D341Med (cell line): ENCODE data around the gene BAG2.

ENCODE experiments used
- DNase-seq: peaks from one replicate; pipeline ENCODE4 v3.0.0; 2012; ENCODE audit warnings: low spot score

Gene BAG2

DNA sequence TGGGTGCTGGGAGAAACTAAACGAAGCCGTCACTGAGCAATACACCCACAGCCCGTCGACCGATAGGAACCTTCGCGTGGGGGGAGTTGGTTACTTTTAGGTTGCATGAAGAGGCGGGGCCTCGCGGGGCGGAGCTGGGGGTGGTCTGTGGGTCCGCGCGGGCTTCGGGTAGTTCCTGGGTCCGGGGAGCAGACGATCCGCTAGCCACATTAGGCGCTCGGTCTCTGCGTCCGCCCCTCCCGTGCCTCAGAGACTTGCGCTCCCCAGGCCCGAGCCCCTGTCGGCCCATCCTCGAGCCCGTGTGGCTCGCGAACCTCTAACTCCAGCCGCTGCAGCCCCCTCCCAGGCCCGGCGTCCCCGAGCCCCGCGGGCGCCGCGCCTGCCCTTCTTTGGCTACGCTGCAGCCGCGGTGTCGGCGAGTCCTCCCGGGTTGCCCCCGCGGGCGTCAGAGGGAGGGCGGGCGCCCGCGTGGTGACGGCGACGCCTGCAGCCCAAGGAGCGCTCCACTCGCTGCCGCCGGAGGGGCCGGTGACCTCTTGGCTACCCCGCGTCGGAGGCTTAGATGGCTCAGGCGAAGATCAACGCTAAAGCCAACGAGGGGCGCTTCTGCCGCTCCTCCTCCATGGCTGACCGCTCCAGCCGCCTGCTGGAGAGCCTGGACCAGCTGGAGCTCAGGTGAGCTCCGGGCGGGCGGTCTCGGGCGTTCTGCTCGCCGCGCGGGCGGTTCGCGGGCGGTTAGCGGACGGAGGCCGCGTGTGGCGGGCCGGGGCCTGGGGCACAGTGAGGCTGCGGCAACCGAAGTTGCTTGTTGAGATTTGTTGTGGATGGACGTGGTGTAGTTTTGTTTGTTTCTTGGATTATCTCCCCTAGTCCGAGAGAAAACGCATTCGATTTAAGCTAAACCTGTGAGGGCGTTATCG lies at the start of gene BAG2:
Gene BAG2, plus strand, starts transcription at position 191 of the 920 bp plus-strand sequence. Its CDS starts 372 bp downstream, at position 563.
- peak; percentile 89 for DNase-seq

DNA sequence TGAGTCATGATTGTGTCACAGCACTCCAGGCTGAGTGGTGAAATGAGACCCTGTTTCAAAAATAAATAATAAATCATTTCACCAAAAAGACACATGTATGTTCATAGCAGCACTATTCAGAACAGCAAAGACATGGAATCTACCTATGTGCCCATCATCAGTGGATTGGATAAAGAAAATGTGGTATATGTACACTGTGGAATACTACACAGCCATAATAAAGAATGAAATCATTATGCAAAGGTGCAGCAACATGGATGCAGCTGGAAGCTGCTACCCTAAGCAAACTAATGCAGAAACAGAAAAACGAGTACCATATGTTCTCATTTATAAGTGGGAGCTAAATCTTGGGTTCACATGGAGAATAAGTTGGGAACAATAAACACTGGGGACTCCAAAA lies 49.0 kb upstream of the BAG2 start:
- no peak for DNase-seq

DNA sequence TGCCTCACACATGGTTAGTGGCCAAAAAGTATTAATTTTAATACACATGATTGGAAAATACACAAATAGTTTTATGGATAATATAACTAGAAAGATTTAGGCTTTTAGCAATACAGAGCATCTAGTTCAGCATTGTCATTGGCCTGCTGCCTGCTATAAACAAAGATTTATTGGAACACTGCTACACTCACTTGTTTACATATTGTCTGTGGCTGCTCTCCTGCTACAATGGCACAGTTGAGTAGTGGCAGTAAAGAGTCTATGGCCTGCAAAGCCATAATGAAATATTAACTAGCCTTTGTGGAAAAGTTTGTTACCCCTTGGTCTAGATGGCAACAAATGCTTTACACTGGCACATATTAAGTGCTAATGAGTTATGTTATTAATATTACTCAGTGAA lies 44.4 kb upstream of the BAG2 start:
- no peak for DNase-seq

DNA sequence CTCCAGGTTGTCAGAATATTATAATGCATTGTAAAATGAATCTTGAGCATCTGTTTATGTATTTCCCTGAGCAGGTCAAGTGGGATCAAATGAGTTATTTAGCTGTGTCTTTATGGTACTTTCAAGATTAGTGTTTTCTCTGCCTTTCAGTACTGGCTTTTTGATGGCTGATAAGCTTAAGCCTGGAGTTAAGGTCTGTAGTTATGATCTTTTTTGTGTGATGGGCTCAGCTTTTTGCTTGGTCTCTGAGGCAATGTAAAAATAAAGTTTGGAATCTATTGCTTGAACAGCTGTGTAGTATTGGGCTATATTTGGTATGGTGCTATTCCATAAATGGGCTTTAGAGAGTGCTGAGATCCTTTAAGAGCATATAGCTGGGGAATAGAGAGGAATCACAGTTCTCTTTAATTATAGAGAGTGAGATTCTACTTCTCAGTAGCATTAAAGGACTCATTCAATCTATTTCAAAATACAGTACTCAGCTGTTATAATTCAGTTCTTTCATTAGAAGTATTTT lies 41.4 kb upstream of the BAG2 start:
- no peak for DNase-seq

DNA sequence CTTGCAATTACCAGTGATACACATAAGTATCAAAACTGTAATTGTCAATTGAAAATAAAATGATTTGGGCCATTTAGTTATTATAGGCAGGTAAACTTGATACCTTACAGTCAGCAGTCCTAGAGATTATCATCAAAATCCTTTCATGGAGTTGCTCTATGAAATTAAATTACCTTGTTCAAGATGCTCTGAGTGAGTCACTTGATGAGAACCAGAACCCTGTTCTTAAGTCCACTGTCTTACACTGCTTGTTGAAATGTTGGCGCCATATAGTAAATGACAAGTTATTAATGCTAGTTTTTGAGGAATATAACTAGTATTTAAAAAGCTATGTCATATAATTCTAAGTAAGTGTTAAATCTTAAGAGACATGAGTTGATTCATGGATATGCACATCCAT lies 37.2 kb upstream of the BAG2 start:
- DNase-seq = no peak

DNA sequence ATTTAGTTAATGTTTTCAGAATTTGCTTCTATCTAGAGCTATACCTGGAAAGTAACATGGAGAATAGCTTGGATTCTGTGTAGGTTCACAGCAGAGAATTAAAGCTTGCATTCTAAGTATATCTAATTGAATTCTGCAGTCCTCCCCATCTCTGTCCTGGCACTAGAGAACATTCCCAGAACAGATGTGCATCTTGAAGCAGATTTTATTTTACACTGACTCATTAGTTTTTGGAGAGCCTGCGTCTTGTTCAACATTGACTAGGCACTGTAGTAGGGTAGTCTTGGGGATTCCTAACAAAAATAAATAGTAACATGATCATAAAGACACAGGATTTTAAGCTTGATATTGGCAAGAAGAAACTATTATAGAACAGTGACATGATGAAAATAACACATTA lies 36.2 kb upstream of the BAG2 start:
- DNase-seq = no peak

DNA sequence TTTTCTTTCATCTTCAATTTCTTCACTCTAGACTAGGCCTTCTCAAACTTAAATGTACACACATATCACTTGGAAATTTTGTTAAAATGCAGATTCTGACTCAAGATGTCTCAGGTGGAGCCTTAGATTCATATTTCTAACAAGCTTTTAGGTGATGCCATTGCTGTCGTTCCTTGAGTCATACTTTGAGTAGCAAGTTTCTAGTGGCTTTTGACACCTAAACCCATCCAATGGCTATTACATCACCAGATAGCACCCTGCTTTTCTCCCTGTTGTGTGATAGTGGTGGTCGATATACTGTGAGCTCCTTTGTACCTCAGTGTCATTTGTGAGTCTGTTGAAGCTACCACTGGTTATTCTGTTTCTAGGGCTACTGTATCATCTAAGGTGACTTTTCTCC lies 34.8 kb upstream of the BAG2 start:
- DNase-seq = no peak

DNA sequence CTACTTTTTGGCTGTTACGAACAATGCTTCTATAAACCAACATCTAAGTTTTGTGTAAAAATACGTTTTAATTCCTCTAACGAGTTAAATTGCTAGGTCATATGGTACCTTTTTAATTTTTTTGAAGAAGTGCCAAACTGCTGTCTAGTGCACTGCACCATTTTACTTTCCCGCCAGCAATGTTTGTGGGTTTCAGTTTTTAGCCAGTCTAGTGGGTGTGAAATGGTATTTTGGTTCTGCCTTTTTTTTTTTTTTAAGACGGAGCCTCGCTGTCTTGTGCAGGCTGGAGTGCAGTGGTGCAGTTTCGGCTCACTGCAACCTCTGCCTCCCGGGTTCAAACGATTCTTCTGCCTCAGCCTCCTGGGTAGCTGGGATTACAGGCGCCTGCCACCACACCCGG lies 34.1 kb upstream of the BAG2 start:
- DNase-seq = no peak

DNA sequence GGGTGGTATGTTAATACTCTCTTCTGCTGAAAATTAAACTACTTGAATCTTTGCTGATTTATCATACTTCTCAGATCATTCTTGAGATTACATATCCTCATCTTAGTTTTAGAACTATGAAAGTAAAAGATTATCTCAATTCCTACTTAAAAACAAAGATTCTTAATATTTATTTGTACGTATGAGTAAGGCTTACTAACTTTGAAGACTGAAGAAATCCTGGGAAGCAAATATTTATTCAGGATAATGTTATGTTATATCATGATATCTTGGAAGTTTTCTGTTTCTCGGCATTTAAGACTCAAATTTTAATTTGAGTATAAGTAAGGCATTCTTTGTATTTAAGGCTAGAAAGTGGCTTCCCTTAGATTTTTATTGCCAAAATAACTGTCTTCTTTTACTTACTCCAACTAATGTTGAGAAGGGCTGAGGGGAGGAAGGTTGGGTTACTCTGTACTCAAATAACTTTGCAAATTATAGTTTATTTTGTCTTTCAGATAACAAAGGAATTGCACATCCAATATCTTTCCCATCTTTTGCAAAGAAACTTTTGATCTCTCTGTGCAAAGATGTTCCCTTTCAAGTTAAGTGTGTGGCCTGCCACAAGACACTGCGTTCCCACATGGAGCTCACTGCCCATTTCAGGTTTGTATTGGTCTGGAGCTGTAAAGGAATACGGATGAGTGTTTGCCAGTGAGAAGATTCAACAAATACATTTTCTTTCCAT lies 30.5 kb upstream of the BAG2 start:
- no peak for DNase-seq

DNA sequence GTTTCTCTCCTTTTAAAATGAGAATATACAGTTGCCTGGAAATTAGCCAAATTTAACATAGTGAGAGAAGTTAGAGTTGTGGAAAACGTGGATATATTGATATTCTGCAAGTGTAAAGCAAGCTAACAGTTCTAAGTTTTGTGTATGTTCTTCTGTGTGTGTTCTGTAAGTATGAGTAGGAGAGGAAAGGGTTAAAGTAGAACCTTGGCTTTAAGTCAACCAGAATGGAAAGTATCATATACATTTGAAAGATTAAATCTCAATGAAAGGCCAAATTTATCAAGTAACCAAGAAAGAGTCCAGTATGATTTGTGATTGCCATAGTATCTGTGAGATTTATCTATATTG lies 30.0 kb upstream of the BAG2 start:
- DNase-seq = no peak

DNA sequence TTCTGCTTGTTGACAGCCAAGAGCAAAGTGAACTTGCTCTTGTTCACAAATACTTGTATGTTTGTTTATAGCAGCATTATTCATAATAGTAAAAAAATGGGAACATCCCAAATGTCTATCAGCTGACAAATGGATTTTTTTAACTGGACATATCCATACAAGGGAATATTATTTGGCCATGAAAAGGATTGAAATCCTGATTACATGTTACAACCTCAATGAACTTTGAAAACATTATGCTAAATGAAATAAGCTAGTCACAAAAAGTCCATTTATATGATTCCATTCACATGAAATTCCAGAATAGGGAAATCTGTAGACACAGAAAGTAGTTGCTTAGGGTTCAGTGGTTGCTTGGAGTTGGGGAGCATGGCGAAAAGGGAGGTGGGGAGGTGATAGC lies 28.4 kb upstream of the BAG2 start:
- DNase-seq = no peak

DNA sequence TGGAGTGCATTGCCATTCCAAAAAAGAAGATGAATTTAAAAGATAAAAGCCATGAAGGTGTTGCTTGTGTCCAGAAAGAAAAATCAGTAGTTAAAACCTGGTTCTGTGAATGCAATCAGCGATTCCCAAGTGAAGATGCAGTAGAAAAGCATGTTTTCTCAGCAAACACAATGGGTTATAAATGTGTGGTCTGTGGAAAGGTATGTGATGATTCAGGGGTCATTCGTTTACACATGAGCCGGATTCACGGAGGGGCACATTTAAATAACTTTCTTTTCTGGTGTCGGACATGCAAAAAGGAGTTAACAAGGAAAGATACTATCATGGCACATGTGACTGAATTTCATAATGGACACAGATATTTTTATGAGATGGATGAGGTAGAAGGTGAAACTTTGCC lies 24.7 kb upstream of the BAG2 start:
- no peak for DNase-seq

DNA sequence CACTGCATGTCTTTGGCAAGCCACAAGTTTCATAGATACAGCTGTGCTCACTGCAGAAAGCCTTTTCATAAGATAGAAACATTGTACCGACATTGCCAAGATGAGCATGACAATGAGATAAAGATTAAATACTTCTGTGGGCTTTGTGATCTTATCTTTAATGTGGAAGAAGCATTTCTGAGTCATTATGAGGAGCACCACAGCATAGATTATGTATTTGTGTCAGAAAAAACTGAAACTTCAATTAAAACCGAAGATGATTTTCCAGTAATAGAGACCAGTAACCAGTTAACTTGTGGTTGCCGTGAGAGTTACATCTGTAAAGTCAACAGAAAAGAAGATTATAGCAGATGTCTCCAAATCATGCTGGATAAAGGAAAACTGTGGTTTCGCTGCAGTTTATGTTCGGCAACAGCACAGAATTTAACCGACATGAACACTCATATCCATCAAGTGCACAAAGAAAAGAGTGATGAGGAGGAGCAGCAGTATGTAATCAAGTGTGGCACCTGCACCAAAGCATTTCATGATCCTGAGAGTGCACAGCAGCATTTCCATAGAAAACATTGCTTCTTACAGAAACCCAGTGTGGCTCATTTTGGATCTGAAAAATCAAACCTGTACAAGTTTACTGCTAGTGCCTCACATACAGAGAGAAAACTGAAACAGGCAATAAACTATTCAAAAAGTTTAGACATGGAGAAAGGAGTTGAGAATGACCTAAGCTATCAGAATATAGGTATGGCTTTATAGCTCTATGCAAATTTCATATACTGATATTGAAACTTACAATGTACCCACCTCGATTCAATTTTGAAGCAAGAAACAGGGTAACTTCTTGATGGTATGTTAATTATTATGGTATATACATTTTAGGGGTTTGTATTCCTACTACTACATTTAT lies 23.9 kb upstream of the BAG2 start:
- DNase-seq = no peak

DNA sequence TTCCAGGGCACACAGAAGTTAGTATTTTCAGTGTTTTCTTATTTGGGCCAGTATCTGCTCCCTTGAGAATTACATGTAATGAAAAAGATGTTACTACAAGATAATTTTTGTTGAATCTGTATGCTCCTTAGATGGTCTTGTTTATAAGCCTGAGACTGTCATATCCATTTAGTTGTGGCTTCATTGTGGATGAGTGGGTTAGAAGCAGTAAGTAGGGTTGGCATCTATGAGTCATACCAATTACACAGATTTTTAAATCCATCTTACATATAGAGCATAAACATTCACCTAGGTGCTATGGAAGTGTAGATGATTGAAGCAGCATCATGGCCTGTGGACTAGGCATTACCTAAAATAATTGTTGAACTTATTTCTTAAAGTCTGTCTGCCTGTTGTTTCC lies 13.5 kb upstream of the BAG2 start:
- DNase-seq = no peak

DNA sequence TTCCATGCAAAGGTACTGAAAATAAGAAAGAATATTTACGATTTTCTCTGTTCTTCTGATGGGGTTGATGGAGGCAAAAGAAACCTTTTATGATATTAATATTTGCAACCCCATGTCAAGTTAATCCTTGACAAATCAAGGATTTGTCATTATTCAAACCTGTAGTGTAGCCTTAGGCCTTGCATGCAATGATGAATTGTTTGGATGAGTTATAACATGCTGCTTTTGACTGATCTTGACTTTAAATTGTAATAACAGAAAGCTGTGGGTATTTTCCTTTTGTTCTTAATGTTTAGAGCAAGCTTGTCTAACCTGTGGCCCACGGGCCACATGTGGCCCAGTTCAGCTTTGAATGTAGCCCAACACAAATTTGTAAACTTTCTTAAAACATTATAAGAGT lies 13.0 kb upstream of the BAG2 start:
- DNase-seq = no peak

DNA sequence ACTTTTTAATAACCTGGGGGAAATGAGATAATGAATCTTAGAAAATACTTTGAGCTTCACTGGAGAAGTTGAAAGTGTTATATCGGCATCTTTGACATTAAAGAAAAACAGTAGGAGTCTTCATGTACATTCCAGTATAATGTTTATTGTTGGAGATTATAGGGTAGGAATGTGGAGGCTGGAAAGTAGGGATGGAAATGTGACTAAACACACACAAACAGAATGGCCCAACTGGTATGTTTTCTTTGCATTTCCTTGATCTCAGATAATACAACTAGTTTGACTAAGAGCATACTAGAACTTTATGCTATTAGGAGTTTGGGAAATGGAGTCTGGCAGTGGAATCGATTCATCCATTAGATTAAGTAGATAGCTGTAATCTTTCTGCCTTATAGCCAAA lies 10.1 kb upstream of the BAG2 start:
- DNase-seq = no peak

DNA sequence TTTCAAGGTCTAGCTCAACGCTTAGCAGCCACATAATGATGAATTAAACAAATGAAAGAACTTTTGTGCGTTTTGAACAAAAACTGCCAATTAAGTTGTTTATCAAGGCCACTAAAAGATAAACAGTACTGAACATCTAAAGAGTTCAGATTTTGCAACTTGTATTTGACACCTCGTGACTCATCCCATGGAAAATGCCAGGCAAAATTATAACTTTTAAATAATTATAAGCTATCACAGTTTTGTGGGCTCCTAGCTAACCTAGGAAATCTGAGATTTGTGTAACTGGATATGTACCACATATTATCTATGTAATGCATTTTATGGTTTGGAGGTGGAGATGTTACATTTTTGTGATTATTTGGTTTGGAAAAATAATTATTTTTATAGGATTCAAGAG lies 9.6 kb upstream of the BAG2 start:
- no peak for DNase-seq

DNA sequence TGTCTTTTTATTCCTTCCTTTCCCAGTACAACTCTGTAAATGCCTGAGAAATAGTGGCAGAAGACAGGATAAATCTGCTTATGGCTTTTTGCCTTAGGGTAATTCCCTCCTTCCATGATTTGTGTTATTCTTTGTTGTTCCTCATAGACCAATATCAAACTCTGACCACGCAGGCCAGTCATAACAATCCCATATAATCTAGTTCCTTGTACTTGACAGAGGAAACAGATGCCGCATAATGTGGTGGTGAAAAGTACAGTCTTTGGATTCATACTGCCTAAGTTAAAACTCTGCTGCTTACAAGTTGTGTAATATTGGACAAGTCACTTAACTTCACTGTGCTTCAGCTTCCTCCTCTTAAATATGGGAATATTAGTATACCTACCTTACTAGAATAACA lies 8.2 kb upstream of the BAG2 start:
- DNase-seq = no peak

DNA sequence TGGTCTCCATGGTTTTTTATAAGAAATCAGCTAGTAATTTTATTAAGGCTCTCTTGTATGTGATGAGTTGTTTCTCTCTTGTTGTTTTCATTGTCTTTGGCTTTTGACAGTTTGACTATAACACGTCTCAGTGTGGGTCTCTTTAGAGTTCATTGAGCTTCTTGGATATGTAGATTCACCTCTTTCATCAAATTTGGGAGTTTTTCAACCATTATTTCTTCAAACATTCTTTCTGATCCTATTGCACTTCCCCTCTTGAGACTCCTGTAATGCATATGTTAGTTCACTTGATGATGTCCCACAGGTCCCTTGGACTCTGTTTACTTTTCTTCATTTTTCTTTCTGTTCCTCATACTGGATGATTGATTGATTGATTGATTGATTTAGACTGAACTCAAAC lies 7.0 kb upstream of the BAG2 start:
- no peak for DNase-seq

DNA sequence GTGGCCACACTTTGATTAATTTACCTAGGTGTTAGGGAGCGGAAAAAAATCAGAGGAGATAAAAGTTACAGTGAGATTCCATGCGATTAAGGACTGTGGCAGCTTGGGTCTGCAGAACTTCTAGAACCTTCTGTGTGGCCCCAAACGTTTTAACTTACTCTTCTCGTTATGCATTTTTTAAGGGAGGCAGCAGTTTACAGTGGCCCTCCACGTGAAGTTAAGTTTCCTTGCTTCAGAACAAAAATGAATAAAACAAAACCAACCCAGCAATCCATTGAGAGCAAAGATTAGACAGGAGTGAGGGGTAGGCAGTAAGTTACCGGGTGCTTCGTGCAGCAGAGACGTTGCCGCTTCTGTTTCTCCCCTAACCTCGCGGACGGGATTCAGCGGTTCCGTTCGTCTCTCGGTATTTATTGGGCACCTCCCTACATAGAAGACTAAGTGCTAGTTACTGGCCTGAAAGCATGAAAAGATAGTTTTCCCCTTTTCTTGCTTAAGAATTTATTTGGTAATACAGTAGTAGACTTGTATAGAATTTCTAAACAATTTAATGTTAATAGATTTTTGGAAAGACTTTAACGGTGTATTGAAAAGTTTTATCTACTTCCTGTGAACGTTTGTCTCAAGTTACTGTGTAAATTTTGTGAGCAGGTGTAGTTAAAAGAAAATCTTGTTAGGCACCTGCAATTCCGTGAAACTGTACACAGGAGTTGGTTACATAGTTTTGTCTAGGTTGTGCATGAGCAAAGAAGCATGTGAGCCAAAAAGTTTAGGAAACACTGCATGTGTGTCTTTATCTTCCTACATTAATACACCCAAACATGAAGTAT lies 1.1 kb downstream of the BAG2 start:
- DNase-seq = peak; percentile 43

DNA sequence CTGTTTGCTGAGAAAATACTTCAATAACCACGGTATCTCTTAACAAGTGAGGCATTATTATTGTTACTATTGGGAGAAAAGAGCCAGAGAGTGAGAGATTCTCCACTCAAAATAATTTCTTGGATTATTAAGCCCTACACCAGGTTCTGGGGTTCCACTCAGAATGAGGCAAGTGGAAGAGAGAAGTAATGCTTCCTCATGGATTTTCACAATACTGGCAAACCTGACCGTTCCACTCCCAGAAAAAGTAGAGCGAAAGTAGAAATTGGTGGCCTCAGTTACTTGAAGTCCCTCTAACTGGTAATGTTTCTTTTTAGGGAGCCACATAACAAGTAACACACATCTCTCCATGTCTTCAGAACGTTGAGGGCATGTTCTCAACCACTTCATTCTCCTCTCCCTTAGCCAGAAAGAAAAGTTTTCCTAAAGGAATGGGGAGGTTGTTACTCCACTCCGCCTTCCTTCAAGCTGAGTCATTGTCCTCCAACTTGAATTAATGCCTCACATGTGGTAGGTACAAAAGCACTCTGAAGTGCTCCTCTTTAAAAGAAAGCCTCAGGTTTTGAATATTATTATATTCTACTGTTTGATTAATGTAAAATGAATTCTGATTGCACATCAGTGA lies 1.9 kb downstream of the BAG2 start:
- DNase-seq = no peak
